Ecto neural progenitor cell (in vitro differentiated cells): ENCODE data around the gene SRRT.
"Not testable (repeated sequence)": the region's sequence is repeated elsewhere in the genome, so short reads cannot be mapped to it uniquely, and the experiment has no call there.

Experiments
- DNase-seq: peaks from one replicate; pipeline ENCODE4 v3.0.0-alpha.2; 2018; ENCODE audit warnings: low spot score

SRRT gene

GRCh38 chr7:100929808-100930174, 54.9 kb downstream of the SRRT start:
- DNase-seq, result no peak

- DNase-seq, result no peak
These were observed 58.8 kb downstream of the SRRT start for GRCh38 chr7:100933734-100934133.

- not testable (repeated sequence) for DNase-seq
These were observed 60.5 kb downstream of the SRRT start for GRCh38 chr7:100935381-100935780.

- not testable (repeated sequence) for DNase-seq
These were observed 61.3 kb downstream of the SRRT start for GRCh38 chr7:100936167-100936566.
